SK-N-SH treated with all-trans-retinoic acid at 6 μM for 48 hours (cell line): Measurements from ENCODE around the gene FTO.

Source experiments
- ATAC-seq: fragments of 200-7000 bp; cut with Tn5 transposase; 3 replicates; pipeline ENCODE4 v1.9.1; 2020; ENCODE audit warnings: mild to moderate bottlenecking, moderate library complexity
- ARNTL ChIP-seq: fragments of 450-650 bp; formaldehyde crosslinking; IDR thresholded peaks from 2 replicates; pipeline ENCODE4 v1.5.0; 2020; ENCODE audit warnings: low read depth, mild to moderate bottlenecking, moderate library complexity, borderline replicate concordance
- BACH2 ChIP-seq: fragments of 250-450 bp; sonication (Bioruptor Pico); IDR thresholded peaks from 2 replicates; pipeline ENCODE4 v1.9.0; 2021; ENCODE audit warnings: mild to moderate bottlenecking, borderline replicate concordance
- CSDC2 ChIP-seq: fragments of 250-450 bp; sonication (Bioruptor Pico); IDR thresholded peaks from 2 replicates; pipeline ENCODE4 v1.5.0; 2020; ENCODE audit warnings: mild to moderate bottlenecking, moderate library complexity
- ESRRG ChIP-seq: fragments of 250-450 bp; sonication (Bioruptor Pico); IDR thresholded peaks from 2 replicates; pipeline ENCODE4 v1.6.1; 2021; ENCODE audit warnings: mild to moderate bottlenecking
- GLIS3 ChIP-seq: fragments of 250-450 bp; sonication (Bioruptor Pico); IDR thresholded peaks from 2 replicates; pipeline ENCODE4 v1.5.0; 2020; ENCODE audit warnings: mild to moderate bottlenecking, moderate library complexity
- ISL1 ChIP-seq: fragments of 250-450 bp; sonication (Bioruptor Pico); IDR thresholded peaks from 2 replicates; pipeline ENCODE4 v2.1.2; 2022; ENCODE audit warnings: mild to moderate bottlenecking, moderate library complexity
- OSR1 ChIP-seq: fragments of 250-450 bp; sonication (Bioruptor Pico); IDR thresholded peaks from 2 replicates; pipeline ENCODE4 v1.8.0; 2022; ENCODE audit warnings: moderate library complexity, mild to moderate bottlenecking, inconsistent platforms
- PPARA ChIP-seq: fragments of 250-450 bp; sonication (Bioruptor Pico); IDR thresholded peaks from 2 replicates; pipeline ENCODE4 v1.5.0; 2020; ENCODE audit warnings: mild to moderate bottlenecking, borderline replicate concordance
- RARB ChIP-seq: fragments of 250-450 bp; sonication (Bioruptor Pico); IDR thresholded peaks from 2 replicates; pipeline ENCODE4 v1.8.0; 2021; ENCODE audit warnings: mild to moderate bottlenecking, moderate library complexity
- SNAI2 ChIP-seq: fragments of 250-450 bp; sonication (Bioruptor Pico); IDR thresholded peaks from 2 replicates; pipeline ENCODE4 v1.5.0; 2020; ENCODE audit warnings: mild to moderate bottlenecking, moderate library complexity
- TOX ChIP-seq: fragments of 250-450 bp; sonication (Bioruptor Pico); IDR thresholded peaks from 2 replicates; pipeline ENCODE4 v1.8.0; 2021; ENCODE audit warnings: mild to moderate bottlenecking, moderate library complexity, borderline replicate concordance
- TSHZ2 ChIP-seq: fragments of 250-450 bp; sonication (Bioruptor Pico); IDR thresholded peaks from 2 replicates; pipeline ENCODE4 v1.5.0; 2020; ENCODE audit warnings: mild to moderate bottlenecking, moderate library complexity
- ZC3H10 ChIP-seq: fragments of 250-450 bp; sonication (Bioruptor Pico); IDR thresholded peaks from 2 replicates; pipeline ENCODE4 v1.5.1; 2021; ENCODE audit warnings: mild to moderate bottlenecking, moderate library complexity
- ZFP3 ChIP-seq: fragments of 250-450 bp; sonication (Bioruptor Pico); IDR thresholded peaks from 2 replicates; pipeline ENCODE4 v1.5.0; 2020; ENCODE audit warnings: mild to moderate bottlenecking, moderate library complexity
- ZFP30 ChIP-seq: fragments of 450-650 bp; formaldehyde crosslinking; IDR thresholded peaks from 2 replicates; pipeline ENCODE4 v1.5.0; 2022; ENCODE audit warnings: mild to moderate bottlenecking, moderate library complexity
- ZNF565 ChIP-seq: fragments of 450-650 bp; formaldehyde crosslinking; conservative IDR thresholded peaks from 2 replicates; pipeline ENCODE4 v1.5.0; 2020; ENCODE audit warnings: low read depth, mild to moderate bottlenecking, moderate library complexity
- ZNF8 ChIP-seq: fragments of 450-650 bp; formaldehyde crosslinking; IDR thresholded peaks from 2 replicates; pipeline ENCODE4 v1.5.0; 2020; ENCODE audit warnings: mild to moderate bottlenecking, moderate library complexity
- TF ChIP-seq, protein P1 (sequence below): fragments of 250-450 bp; sonication (Bioruptor Pico); IDR thresholded peaks from 2 replicates; pipeline ENCODE4 v1.8.0; 2021; ENCODE audit warnings: low read depth, mild to moderate bottlenecking, moderate library complexity, borderline replicate concordance
- TF ChIP-seq, protein P2 (sequence below): fragments of 250-450 bp; sonication (Bioruptor Pico); IDR thresholded peaks from 2 replicates; pipeline ENCODE4 v1.8.0; 2020; ENCODE audit warnings: mild to moderate bottlenecking, moderate library complexity, borderline replicate concordance
- TF ChIP-seq, protein P3 (sequence below): fragments of 250-450 bp; sonication (Bioruptor Pico); IDR thresholded peaks from 2 replicates; pipeline ENCODE4 v1.5.1; 2020; ENCODE audit warnings: low read depth, mild to moderate bottlenecking, moderate library complexity

The FTO gene

DNA sequence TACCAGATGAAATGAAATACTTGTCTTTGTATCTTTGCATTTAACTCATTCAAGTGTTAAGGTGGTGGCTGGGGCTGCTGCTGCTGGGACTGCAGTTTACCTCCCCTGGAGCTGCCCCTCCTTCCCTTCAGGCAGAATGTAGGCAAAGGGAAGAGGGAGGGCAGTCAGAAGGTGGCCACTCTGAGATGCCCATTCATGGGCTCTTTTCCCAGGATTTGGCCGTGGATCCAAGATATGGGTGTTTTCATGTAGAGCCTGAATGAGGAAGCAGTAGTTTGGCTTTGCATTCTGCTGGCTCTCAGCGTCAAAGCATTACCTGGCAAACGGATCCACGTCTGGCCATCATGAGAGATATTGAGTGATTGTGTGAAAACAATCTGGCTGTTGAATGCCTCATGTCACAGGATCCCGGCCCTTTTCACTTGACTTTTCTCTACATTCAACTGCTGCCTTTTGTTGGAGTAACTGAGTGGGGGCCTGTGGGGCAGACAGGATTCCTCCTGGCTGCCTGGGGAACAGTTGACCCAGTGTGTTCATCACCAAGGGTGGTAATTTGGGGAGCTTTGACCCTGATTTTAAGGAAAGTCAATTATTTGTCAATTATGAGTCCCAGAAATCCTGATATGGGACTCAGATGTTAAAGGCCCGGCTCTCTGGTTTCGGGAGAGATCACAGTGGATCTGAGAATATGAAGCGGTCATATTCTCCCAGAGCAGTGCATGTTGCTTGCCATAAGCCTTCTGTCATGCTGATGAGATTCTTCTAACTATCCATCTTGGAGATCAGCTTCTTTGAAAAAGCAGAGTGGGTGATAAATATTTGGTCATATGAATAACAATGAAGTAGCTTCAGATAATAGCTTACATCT lies 345.9 kb downstream of the FTO start (continued):
- TF ChIP-seq TOX (CRISPR knock-in tag) (no peak), CSDC2 (CRISPR knock-in tag) (no peak), ARNTL (CRISPR knock-in tag) (no peak), PPARA (CRISPR knock-in tag) (no peak), GLIS3 (CRISPR knock-in tag) (no peak)

DNA sequence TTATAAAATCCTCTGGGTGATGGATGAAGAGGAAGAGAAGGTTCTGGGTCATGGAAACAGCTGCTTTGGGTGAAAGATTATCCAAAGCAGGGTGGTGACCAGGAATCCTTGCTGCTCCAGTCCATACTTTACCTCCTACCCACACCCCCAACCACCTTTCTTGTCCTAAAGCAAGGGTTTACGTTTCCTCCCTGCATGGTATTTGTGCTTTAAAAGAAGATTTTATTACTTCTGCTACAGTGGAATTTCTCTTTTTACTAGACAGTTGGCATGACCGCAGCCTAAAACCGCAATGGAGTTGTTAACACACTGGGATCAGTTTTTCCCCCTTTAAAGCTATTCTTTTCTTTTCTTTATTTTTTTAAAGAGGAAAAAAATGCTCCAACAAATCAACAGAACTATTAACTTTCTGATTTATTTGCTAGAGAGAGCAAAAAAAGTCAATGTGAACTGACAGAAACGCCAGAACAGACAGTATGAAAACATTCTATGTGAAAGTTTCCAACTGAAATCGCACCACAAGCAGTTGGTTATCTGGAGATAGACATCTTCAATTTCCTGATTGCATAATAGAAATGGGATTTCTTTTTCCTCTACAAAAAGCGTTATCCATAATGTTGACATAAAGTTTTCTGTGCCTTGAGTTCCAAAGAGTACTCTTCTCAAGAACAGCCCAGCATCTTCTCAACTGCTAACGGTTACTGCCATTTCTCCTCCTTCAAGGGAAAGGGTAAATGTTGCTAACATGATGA lies 346.7 kb downstream of the FTO start:
- no peak for ATAC-seq
- no peak for TF ChIP-seq TOX (CRISPR knock-in tag)
- no peak for TF ChIP-seq ISL1
- no peak for TF ChIP-seq CSDC2 (CRISPR knock-in tag)
- TF ChIP-seq, protein P1, sequence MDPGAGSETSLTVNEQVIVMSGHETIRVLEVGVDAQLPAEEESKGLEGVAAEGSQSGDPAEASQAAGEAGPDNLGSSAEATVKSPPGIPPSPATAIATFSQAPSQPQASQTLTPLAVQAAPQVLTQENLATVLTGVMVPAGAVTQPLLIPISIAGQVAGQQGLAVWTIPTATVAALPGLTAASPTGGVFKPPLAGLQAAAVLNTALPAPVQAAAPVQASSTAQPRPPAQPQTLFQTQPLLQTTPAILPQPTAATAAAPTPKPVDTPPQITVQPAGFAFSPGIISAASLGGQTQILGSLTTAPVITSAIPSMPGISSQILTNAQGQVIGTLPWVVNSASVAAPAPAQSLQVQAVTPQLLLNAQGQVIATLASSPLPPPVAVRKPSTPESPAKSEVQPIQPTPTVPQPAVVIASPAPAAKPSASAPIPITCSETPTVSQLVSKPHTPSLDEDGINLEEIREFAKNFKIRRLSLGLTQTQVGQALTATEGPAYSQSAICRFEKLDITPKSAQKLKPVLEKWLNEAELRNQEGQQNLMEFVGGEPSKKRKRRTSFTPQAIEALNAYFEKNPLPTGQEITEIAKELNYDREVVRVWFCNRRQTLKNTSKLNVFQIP (CRISPR knock-in tag): no peak
- no peak for TF ChIP-seq ZNF565 (CRISPR knock-in tag)
- no peak for TF ChIP-seq ESRRG (CRISPR knock-in tag)

GRCh38 chr16:54051821-54052220 lies 347.9 kb downstream of the FTO start:
- TF ChIP-seq ZFP3 (CRISPR knock-in tag) (no peak), RARB (no peak), ESRRG (CRISPR knock-in tag) (no peak), ZFP30 (CRISPR knock-in tag) (no peak), CSDC2 (CRISPR knock-in tag) (no peak), ARNTL (CRISPR knock-in tag) (no peak), SNAI2 (CRISPR knock-in tag) (no peak), TOX (CRISPR knock-in tag) (no peak), ZC3H10 (CRISPR knock-in tag) (no peak), TSHZ2 (CRISPR knock-in tag) (no peak), ZNF565 (CRISPR knock-in tag) (no peak), ZNF8 (no peak), PPARA (CRISPR knock-in tag) (no peak)
- TF ChIP-seq, protein P2, sequence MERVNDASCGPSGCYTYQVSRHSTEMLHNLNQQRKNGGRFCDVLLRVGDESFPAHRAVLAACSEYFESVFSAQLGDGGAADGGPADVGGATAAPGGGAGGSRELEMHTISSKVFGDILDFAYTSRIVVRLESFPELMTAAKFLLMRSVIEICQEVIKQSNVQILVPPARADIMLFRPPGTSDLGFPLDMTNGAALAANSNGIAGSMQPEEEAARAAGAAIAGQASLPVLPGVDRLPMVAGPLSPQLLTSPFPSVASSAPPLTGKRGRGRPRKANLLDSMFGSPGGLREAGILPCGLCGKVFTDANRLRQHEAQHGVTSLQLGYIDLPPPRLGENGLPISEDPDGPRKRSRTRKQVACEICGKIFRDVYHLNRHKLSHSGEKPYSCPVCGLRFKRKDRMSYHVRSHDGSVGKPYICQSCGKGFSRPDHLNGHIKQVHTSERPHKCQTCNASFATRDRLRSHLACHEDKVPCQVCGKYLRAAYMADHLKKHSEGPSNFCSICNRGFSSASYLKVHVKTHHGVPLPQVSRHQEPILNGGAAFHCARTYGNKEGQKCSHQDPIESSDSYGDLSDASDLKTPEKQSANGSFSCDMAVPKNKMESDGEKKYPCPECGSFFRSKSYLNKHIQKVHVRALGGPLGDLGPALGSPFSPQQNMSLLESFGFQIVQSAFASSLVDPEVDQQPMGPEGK (CRISPR knock-in tag): no peak
- ATAC-seq: no peak; the same call in 2 of the 3 replicates

- TF ChIP-seq ARNTL (CRISPR knock-in tag) (no peak), CSDC2 (CRISPR knock-in tag) (no peak), ISL1 (no peak), OSR1 (CRISPR knock-in tag) (no peak), ZNF565 (CRISPR knock-in tag) (no peak), SNAI2 (CRISPR knock-in tag) (no peak), BACH2 (CRISPR knock-in tag) (no peak), ZC3H10 (CRISPR knock-in tag) (no peak), GLIS3 (CRISPR knock-in tag) (no peak), ESRRG (CRISPR knock-in tag) (no peak), ZFP3 (CRISPR knock-in tag) (no peak), PPARA (CRISPR knock-in tag) (no peak)
- TF ChIP-seq, protein P2 (CRISPR knock-in tag): no peak
- TF ChIP-seq, protein P3, sequence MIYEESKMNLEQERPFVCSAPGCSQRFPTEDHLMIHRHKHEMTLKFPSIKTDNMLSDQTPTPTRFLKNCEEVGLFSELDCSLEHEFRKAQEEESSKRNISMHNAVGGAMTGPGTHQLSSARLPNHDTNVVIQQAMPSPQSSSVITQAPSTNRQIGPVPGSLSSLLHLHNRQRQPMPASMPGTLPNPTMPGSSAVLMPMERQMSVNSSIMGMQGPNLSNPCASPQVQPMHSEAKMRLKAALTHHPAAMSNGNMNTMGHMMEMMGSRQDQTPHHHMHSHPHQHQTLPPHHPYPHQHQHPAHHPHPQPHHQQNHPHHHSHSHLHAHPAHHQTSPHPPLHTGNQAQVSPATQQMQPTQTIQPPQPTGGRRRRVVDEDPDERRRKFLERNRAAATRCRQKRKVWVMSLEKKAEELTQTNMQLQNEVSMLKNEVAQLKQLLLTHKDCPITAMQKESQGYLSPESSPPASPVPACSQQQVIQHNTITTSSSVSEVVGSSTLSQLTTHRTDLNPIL (CRISPR knock-in tag): no peak
- TF ChIP-seq, all 23 proteins: peak for 0
- no peak for ATAC-seq
Observed at GRCh38 chr16:54052271-54052670, 348.3 kb downstream of the FTO start.
